OCI-LY1 (cell line): ENCODE data around the gene PLA2G2F.

Experiments used
- H2AFZ ChIP-seq: fragments of 200-600 bp; sonication (generic), shearing (Covaris generic); 2 replicates; pipeline ENCODE4 v1.6.0; 2014; ENCODE audit warnings: antibody characterized with exemption, mild to moderate bottlenecking, low read length
- H3F3A ChIP-seq: fragments of 200-600 bp; sonication (generic), shearing (Covaris generic); 2 replicates; pipeline ENCODE4 v1.6.0; 2014; ENCODE audit warnings: mild to moderate bottlenecking, antibody characterized with exemption, low read length, moderate library complexity; ENCODE audit not compliant: insufficient read depth
- H3K27ac ChIP-seq: fragments of 200-600 bp; sonication (generic); 2 replicates; pipeline ENCODE4 v1.5.1; 2014; ENCODE audit warnings: low read length, mixed run types, mild to moderate bottlenecking, low read depth; ENCODE audit not compliant: poor library complexity, severe bottlenecking
- H3K27me3 ChIP-seq: fragments of 200-600 bp; sonication (generic); 2 replicates; pipeline ENCODE4 v1.6.0; 2014; ENCODE audit warnings: antibody characterized with exemption, mild to moderate bottlenecking, low read length, moderate library complexity; ENCODE audit not compliant: insufficient read depth
- H3K36me3 ChIP-seq: fragments of 200-600 bp; sonication (generic); 2 replicates; pipeline ENCODE4 v1.6.1; 2014; ENCODE audit warnings: mild to moderate bottlenecking, antibody characterized with exemption, low read length, moderate library complexity, mixed read lengths; ENCODE audit not compliant: insufficient read depth
- H3K4me1 ChIP-seq: fragments of 200-600 bp; sonication (generic); 2 replicates; pipeline ENCODE4 v1.5.1; 2014; ENCODE audit warnings: mild to moderate bottlenecking, low read length, moderate library complexity; ENCODE audit not compliant: insufficient read depth, severe bottlenecking
- H3K4me2 ChIP-seq: fragments of 200-600 bp; sonication (generic), shearing (Covaris generic); 2 replicates; pipeline ENCODE4 v1.6.1; 2014; ENCODE audit warnings: low read length
- H3K4me3 ChIP-seq: fragments of 200-600 bp; sonication (generic); 2 replicates; pipeline ENCODE4 v1.5.1; 2014; ENCODE audit warnings: low read length, low read depth, mild to moderate bottlenecking, mixed read lengths; ENCODE audit not compliant: poor library complexity, severe bottlenecking
- H3K79me2 ChIP-seq: fragments of 200-600 bp; shearing (Covaris generic); 2 replicates; pipeline ENCODE4 v1.6.1; 2016; ENCODE audit warnings: mixed run types, low read length, mixed read lengths; ENCODE audit not compliant: insufficient read depth
- H3K9ac ChIP-seq: fragments of 200-600 bp; sonication (generic), shearing (Covaris generic); 2 replicates; pipeline ENCODE4 v1.6.1; 2014; ENCODE audit warnings: mild to moderate bottlenecking, low read length, mixed read lengths
- H3K9me2 ChIP-seq: fragments of 200-600 bp; sonication (generic), shearing (Covaris generic); 2 replicates; pipeline ENCODE4 v1.6.1; 2014; ENCODE audit warnings: low read depth, mild to moderate bottlenecking, low read length, mixed read lengths
- H3K9me3 ChIP-seq: fragments of 200-600 bp; shearing (Covaris generic); 2 replicates; pipeline ENCODE4 v1.6.1; 2014; ENCODE audit warnings: low read length, mixed read lengths
- H4K20me1 ChIP-seq: fragments of 200-600 bp; sonication (generic), shearing (Covaris generic); 2 replicates; pipeline ENCODE4 v1.6.0; 2016; ENCODE audit warnings: mild to moderate bottlenecking, low read length; ENCODE audit not compliant: insufficient read depth
- EZH2 ChIP-seq: fragments of 200-600 bp; sonication (generic), shearing (Covaris generic); IDR thresholded peaks from 2 replicates; pipeline ENCODE4 v1.8.0; 2017; ENCODE audit warnings: borderline replicate concordance, mixed run types, mild to moderate bottlenecking, antibody characterized with exemption, low read length, moderate library complexity, mixed read lengths
- TF ChIP-seq, protein P1 (sequence below): fragments of 200-600 bp; sonication (generic), shearing (Covaris generic); IDR thresholded peaks from 2 replicates; pipeline ENCODE4 v1.5.1; 2017; ENCODE audit warnings: mild to moderate bottlenecking, antibody characterized with exemption, low read length, moderate library complexity, mixed read lengths

PLA2G2F gene

GRCh38 chr1:20134995-20135394, 4.1 kb upstream of the PLA2G2F start:
- H3K27me3 ChIP-seq: no peaks in the 10 kb centered on the region
- H3K9me3 ChIP-seq: no peaks in the 10 kb centered on the region
- no peaks in the 10 kb centered on the region for H3F3A ChIP-seq
- H3K4me2 ChIP-seq: no peak overlapping the region
- no peaks in the 10 kb centered on the region for H3K9me2 ChIP-seq
- no peak overlapping the region for H2AFZ ChIP-seq
- H3K9ac ChIP-seq: no peak overlapping the region
- no peaks in the 10 kb centered on the region for H3K4me1 ChIP-seq
- no peak overlapping the region for H3K27ac ChIP-seq
- no peaks in the 10 kb centered on the region for H4K20me1 ChIP-seq
- no peak overlapping the region for H3K4me3 ChIP-seq
- H3K36me3 ChIP-seq: no peaks in the 10 kb centered on the region
- no peak for TF ChIP-seq EZH2
- TF ChIP-seq, protein P1, sequence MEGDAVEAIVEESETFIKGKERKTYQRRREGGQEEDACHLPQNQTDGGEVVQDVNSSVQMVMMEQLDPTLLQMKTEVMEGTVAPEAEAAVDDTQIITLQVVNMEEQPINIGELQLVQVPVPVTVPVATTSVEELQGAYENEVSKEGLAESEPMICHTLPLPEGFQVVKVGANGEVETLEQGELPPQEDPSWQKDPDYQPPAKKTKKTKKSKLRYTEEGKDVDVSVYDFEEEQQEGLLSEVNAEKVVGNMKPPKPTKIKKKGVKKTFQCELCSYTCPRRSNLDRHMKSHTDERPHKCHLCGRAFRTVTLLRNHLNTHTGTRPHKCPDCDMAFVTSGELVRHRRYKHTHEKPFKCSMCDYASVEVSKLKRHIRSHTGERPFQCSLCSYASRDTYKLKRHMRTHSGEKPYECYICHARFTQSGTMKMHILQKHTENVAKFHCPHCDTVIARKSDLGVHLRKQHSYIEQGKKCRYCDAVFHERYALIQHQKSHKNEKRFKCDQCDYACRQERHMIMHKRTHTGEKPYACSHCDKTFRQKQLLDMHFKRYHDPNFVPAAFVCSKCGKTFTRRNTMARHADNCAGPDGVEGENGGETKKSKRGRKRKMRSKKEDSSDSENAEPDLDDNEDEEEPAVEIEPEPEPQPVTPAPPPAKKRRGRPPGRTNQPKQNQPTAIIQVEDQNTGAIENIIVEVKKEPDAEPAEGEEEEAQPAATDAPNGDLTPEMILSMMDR: no peak
- H3K79me2 ChIP-seq: no peaks in the 10 kb centered on the region

DNA sequence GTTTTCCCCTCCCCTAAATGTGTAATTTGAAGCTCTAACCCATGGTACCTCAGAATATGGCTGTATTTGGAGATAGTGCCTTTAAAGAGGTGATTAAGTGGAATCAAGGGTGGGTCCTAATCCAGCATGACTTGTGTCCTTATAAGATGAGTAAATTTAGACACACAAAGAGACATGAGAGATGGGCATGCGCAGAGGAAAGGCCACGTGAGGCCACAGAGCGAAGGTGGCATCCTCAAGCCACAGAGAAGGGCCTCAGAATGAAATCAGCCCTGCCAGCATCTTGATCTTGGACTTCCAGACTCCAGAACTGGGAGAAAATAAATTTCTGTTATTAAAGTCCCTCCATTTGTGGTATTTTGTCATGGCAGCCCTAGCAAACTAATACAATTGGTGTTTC, 2.9 kb upstream of the PLA2G2F start:
- Histone ChIP-seq H3K79me2 (no peaks in the 10 kb centered on the region), H3K4me1 (no peaks in the 10 kb centered on the region), H3K9me3 (no peaks in the 10 kb centered on the region), H3K36me3 (no peaks in the 10 kb centered on the region), H3K9me2 (no peaks in the 10 kb centered on the region), H2AFZ (no peak overlapping the region), H3K27ac (no peak overlapping the region), H3K27me3 (no peaks in the 10 kb centered on the region), H3K4me2 (no peak overlapping the region), H3F3A (no peaks in the 10 kb centered on the region), H3K4me3 (no peak overlapping the region), H4K20me1 (no peaks in the 10 kb centered on the region), H3K9ac (no peak overlapping the region)
- TF ChIP-seq, protein P1: no peak
- no peak for TF ChIP-seq EZH2

GRCh38 chr1:20137055-20137454, 2.1 kb upstream of the PLA2G2F start:
- Histone ChIP-seq H3K27me3 (no peaks in the 10 kb centered on the region), H4K20me1 (no peaks in the 10 kb centered on the region), H3K27ac (no peak overlapping the region), H3K9me2 (no peaks in the 10 kb centered on the region), H3K79me2 (no peaks in the 10 kb centered on the region), H3K36me3 (no peaks in the 10 kb centered on the region), H3K9ac (no peak overlapping the region), H3K9me3 (no peaks in the 10 kb centered on the region), H3K4me1 (no peaks in the 10 kb centered on the region), H3F3A (no peaks in the 10 kb centered on the region), H2AFZ (no peak overlapping the region), H3K4me2 (no peak overlapping the region), H3K4me3 (no peak overlapping the region)
- TF ChIP-seq, protein P1: no peak
- TF ChIP-seq EZH2: no peak
